HEK293T (cell line): ENCODE data around the gene CYP1A2.

ENCODE experiments used
- ARNT ChIP-seq: fragments of 450-650 bp; IDR thresholded peaks from 2 replicates; pipeline ENCODE4 v1.6.1; 2017; ENCODE audit warnings: mild to moderate bottlenecking
- BHLHE40 ChIP-seq: fragments of 450-650 bp; IDR thresholded peaks from 2 replicates; pipeline ENCODE4 v1.6.1; 2016; ENCODE audit warnings: mild to moderate bottlenecking, moderate library complexity, borderline replicate concordance
- ELF4 ChIP-seq: fragments of 450-650 bp; IDR thresholded peaks from 2 replicates; pipeline ENCODE4 v1.6.1; 2017; ENCODE audit warnings: antibody characterized with exemption
- FOXA1 ChIP-seq: fragments of 450-650 bp; IDR thresholded peaks from 2 replicates; pipeline ENCODE4 v1.6.1; 2016; ENCODE audit warnings: mild to moderate bottlenecking
- FOXK2 ChIP-seq: fragments of 450-650 bp; IDR thresholded peaks from 2 replicates; pipeline ENCODE4 v1.6.1; 2016; ENCODE audit warnings: mild to moderate bottlenecking
- FOXM1 ChIP-seq: fragments of 450-650 bp; IDR thresholded peaks from 2 replicates; pipeline ENCODE4 v1.6.1; 2017; ENCODE audit warnings: mild to moderate bottlenecking, borderline replicate concordance
- HDGF ChIP-seq: fragments of 450-650 bp; IDR thresholded peaks from 2 replicates; pipeline ENCODE4 v1.6.1; 2017; ENCODE audit warnings: antibody characterized with exemption, borderline replicate concordance
- L3MBTL2 ChIP-seq: fragments of 450-650 bp; conservative IDR thresholded peaks from 2 replicates; pipeline ENCODE4 v1.6.1; 2016; ENCODE audit warnings: mild to moderate bottlenecking
- LEF1 ChIP-seq: fragments of 450-650 bp; IDR thresholded peaks from 2 replicates; pipeline ENCODE4 v1.6.1; 2017; ENCODE audit warnings: mild to moderate bottlenecking, borderline replicate concordance
- SP1 ChIP-seq: fragments of 450-650 bp; IDR thresholded peaks from 2 replicates; pipeline ENCODE4 v1.6.1; 2017
- SUZ12 ChIP-seq: fragments of 450-650 bp; IDR thresholded peaks from 2 replicates; pipeline ENCODE4 v1.6.1; 2016; ENCODE audit warnings: mild to moderate bottlenecking
- TARDBP ChIP-seq: fragments of 450-650 bp; IDR thresholded peaks from 2 replicates; pipeline ENCODE4 v1.6.1; 2016
- ZNF384 ChIP-seq: fragments of 450-650 bp; IDR thresholded peaks from 2 replicates; pipeline ENCODE4 v1.6.1; 2016
- TF ChIP-seq, protein P1 (sequence below): fragments of 450-650 bp; IDR thresholded peaks from 2 replicates; pipeline ENCODE4 v1.6.1; 2016

DNA sequence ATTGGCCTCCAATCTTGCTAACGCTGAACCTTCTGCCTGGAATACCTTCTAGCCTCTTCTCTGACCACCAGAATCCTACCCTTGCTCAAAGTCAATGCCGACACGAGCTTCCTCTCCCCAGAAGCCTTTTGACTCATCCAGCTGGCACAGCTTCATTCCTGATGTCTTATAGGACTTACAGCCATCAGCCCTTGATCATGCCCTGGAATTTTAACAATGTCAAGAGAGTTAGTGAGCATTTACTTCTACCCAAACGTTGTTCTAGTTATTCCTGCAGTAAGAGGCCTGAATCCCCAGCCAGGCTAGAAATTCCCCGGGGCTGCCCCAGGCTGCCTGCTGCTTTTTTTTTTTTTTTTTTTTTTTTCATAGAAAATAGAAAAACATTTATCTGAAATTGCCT lies 3.9 kb downstream of the CYP1A2 start:
- no peak for TF ChIP-seq TARDBP
- TF ChIP-seq L3MBTL2, result no peak
- no peak for TF ChIP-seq SUZ12
- TF ChIP-seq ELF4, result no peak
- TF ChIP-seq ARNT, result no peak
- TF ChIP-seq BHLHE40, result no peak
- TF ChIP-seq FOXA1, result no peak
- no peak for TF ChIP-seq SP1
- TF ChIP-seq, protein P1, sequence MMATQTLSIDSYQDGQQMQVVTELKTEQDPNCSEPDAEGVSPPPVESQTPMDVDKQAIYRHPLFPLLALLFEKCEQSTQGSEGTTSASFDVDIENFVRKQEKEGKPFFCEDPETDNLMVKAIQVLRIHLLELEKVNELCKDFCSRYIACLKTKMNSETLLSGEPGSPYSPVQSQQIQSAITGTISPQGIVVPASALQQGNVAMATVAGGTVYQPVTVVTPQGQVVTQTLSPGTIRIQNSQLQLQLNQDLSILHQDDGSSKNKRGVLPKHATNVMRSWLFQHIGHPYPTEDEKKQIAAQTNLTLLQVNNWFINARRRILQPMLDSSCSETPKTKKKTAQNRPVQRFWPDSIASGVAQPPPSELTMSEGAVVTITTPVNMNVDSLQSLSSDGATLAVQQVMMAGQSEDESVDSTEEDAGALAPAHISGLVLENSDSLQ, result no peak
- no peak for TF ChIP-seq FOXM1
- no peak for TF ChIP-seq LEF1
- TF ChIP-seq HDGF, result no peak
- no peak for TF ChIP-seq ZNF384
- no peak for TF ChIP-seq FOXK2
